ENCODE results near the gene PPP1R13L.

Gene PPP1R13L

GRCh38 chr19:45350477-45351058, 54.3 kb downstream of the PPP1R13L start:
- Histone ChIP-seq H3K9me2 (ENCODE audit: low read depth, low read length) (no peaks in the 10 kb centered on the region), H3K4me1 (ENCODE audit: insufficient read depth, low read length, severe bottlenecking) (no peaks in the 10 kb centered on the region), H2AFZ (ENCODE audit: low read length) (no peak overlapping the region), H3K36me3 (ENCODE audit: insufficient read depth, low read length) (peaks cover 47% of the 10 kb centered on the region), H3K9ac (ENCODE audit: low read length) (no peak overlapping the region), H3K79me2 (ENCODE audit: insufficient read depth, low read length) (no peaks in the 10 kb centered on the region), H3F3A (ENCODE audit: insufficient read depth, low read length) (no peaks in the 10 kb centered on the region), H4K20me1 (ENCODE audit: insufficient read depth, low read length) (no peaks in the 10 kb centered on the region), H3K27ac (ENCODE audit: low read depth, low read length, poor library complexity, severe bottlenecking) (no peak overlapping the region), H3K27me3 (ENCODE audit: insufficient read depth, low read length) (peaks cover 7% of the 10 kb centered on the region; the same call in 1 of the 2 replicates), H3K4me2 (ENCODE audit: low read length) (no peak overlapping the region), H3K9me3 (ENCODE audit: low read length) (no peaks in the 10 kb centered on the region), H3K4me3 (ENCODE audit: low read depth, low read length, poor library complexity, severe bottlenecking) (no peak overlapping the region)
- TF ChIP-seq CTCF (IDR thresholded peaks at IDR 0.05; ENCODE audit: low read length) (no peak), EZH2 (IDR thresholded peaks at IDR 0.05; ENCODE audit: borderline replicate concordance, low read length) (no peak)

GRCh38 chr19:45349430-45349941, 55.4 kb downstream of the PPP1R13L start:
- no peaks in the 10 kb centered on the region for H3F3A ChIP-seq (ENCODE audit: insufficient read depth, low read length)
- no peaks in the 10 kb centered on the region for H3K79me2 ChIP-seq (ENCODE audit: insufficient read depth, low read length)
- H2AFZ ChIP-seq (ENCODE audit: low read length), result no peak overlapping the region
- no peak overlapping the region for H3K4me2 ChIP-seq (ENCODE audit: low read length)
- no peaks in the 10 kb centered on the region for H3K9me3 ChIP-seq (ENCODE audit: low read length)
- no peak overlapping the region for H3K9ac ChIP-seq (ENCODE audit: low read length)
- no peak overlapping the region for H3K27ac ChIP-seq (ENCODE audit: low read depth, low read length, poor library complexity, severe bottlenecking)
- no peaks in the 10 kb centered on the region for H3K9me2 ChIP-seq (ENCODE audit: low read depth, low read length)
- TF ChIP-seq EZH2 (IDR thresholded peaks at IDR 0.05; ENCODE audit: borderline replicate concordance, low read length) (no peak), CTCF (IDR thresholded peaks at IDR 0.05; ENCODE audit: low read length) (no peak)
- H3K4me1 ChIP-seq (ENCODE audit: insufficient read depth, low read length, severe bottlenecking), result no peaks in the 10 kb centered on the region
- no peak overlapping the region for H3K4me3 ChIP-seq (ENCODE audit: low read depth, low read length, poor library complexity, severe bottlenecking)
- H3K36me3 ChIP-seq (ENCODE audit: insufficient read depth, low read length), result peaks cover 37% of the 10 kb centered on the region
- no peaks in the 10 kb centered on the region for H4K20me1 ChIP-seq (ENCODE audit: insufficient read depth, low read length)
- peaks cover 13% of the 10 kb centered on the region; the same call in 1 of the 2 replicates for H3K27me3 ChIP-seq (ENCODE audit: insufficient read depth, low read length)

- Histone ChIP-seq H3K4me1 (ENCODE audit: insufficient read depth, low read length, severe bottlenecking) (no peaks in the 10 kb centered on the region), H2AFZ (ENCODE audit: low read length) (no peak overlapping the region), H3K36me3 (ENCODE audit: insufficient read depth, low read length) (peaks cover 33% of the 10 kb centered on the region), H3K27ac (ENCODE audit: low read depth, low read length, poor library complexity, severe bottlenecking) (no peak overlapping the region), H3K4me3 (ENCODE audit: low read depth, low read length, poor library complexity, severe bottlenecking) (no peak overlapping the region), H3F3A (ENCODE audit: insufficient read depth, low read length) (no peaks in the 10 kb centered on the region), H3K27me3 (ENCODE audit: insufficient read depth, low read length) (peaks cover 13% of the 10 kb centered on the region; the same call in 1 of the 2 replicates), H3K4me2 (ENCODE audit: low read length) (no peak overlapping the region), H3K9me3 (ENCODE audit: low read length) (no peaks in the 10 kb centered on the region), H3K79me2 (ENCODE audit: insufficient read depth, low read length) (no peaks in the 10 kb centered on the region), H3K9ac (ENCODE audit: low read length) (no peak overlapping the region), H3K9me2 (ENCODE audit: low read depth, low read length) (no peaks in the 10 kb centered on the region), H4K20me1 (ENCODE audit: insufficient read depth, low read length) (no peaks in the 10 kb centered on the region)
- TF ChIP-seq EZH2 (IDR thresholded peaks at IDR 0.05; ENCODE audit: borderline replicate concordance, low read length) (no peak), CTCF (IDR thresholded peaks at IDR 0.05; ENCODE audit: low read length) (no peak)
Observed at GRCh38 chr19:45349126-45349415, 55.8 kb downstream of the PPP1R13L start.
